ENCODE data around the gene ITPK1.

- TF ChIP-seq CTCF (conservative IDR thresholded peaks at IDR 0.05 in 1 of 2, IDR thresholded peaks at IDR 0.05 in 1 of 2; ENCODE audit: extremely low read depth in 1 of 2, insufficient read depth in 1 of 2, low read depth in 1 of 2, low read length in 2 of 2) (no peak), EZH2 (IDR thresholded peaks at IDR 0.05; ENCODE audit: borderline replicate concordance, low read length) (no peak)
Measured at GRCh38 chr14:93075891-93076290, 39.8 kb downstream of the ITPK1 start.

All from mammary epithelial cell (primary cell).